COLO829 (cell line): ENCODE data around the gene DSE.

Experiments used
- DNase-seq: peaks from one replicate; pipeline ENCODE4 v3.0.0; 2012; ENCODE audit warnings: low spot score

Gene DSE

DNA sequence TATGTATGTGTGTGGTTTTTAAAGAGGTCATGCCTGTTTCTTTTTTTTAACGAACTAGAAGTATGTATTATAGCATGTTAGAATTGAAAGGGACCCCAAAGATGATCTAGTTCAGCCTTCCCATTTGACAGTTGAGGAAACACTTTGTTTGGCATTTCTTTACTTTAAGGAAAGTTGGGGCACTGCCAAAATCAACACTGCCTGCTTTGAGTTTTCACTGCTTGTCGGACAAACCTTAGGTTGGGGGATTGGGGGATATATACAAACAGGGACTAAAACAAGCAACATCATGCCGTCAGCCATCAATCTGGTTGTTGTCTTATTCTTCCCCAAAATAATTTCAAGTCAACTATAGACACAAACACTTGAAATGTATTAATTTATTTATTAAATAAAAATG lies 76.3 kb downstream of the DSE start:
- no peak for DNase-seq

DNA sequence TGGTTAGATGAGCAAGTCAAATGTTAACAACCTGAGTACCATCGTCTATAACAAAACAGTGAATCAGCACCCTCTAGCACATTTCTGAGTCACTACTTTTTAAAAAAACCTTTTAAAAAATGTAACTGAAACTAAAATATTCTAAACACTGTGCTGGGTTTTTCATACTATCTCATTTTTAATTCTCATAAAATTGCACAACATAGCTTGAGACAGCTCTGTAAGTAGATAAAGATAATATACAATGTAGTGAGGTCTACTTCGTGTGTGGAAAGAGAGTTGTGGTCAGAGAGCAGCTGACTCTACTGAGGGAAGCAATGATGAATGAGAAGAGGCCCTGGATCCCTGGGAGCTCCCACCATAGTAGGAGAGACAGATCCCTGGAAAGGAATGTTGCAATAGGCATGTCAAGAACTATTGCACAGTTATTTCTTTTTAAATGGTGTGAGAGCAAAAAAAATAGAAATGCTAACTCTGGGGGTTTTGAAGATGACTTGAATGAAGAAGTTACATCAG lies 76.8 kb downstream of the DSE start:
- no peak for DNase-seq

DNA sequence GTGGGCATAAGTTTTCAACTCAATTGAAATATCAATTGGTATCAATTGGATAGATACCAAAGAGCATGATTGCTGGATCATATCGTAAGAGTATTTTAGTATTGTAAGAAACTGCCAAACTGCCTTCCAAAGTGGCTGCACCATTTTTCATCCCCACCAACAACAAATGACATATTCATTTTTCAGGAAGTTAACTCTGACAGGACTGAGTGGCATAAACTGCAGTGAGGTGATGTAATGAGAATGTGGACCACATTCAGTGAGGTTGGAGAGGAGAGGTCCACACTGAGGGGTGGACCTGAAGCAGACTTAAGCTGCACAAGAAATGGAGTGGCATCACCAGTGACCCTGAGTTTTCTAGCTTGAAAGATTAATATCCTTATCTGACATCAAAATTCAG lies 78.8 kb downstream of the DSE start:
- no peak for DNase-seq

DNA sequence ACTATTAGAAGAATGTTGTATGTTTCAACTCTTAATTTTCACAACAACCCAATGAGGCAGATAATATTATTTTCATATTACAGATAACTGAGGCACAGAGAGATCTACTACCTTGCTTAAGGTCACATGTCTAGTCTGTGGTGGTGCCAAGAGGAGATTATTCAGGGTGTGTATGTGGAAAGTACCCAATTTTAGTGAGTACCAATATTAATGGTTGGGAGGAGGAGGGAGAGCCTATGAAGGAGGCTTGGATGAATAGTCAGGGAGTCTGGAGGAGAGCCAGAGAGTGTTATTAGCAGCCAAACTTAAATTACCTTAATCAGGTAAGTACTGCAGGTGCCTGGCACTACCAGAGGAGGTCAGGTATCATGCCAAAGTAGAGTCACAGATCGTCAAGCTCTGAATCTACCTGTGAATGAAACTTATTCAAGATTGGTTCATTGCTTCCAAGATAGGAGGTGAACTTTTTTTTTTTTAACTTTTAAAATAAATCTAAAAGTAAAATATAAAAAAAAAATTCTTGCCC lies 79.5 kb downstream of the DSE start:
- no peak for DNase-seq

DNA sequence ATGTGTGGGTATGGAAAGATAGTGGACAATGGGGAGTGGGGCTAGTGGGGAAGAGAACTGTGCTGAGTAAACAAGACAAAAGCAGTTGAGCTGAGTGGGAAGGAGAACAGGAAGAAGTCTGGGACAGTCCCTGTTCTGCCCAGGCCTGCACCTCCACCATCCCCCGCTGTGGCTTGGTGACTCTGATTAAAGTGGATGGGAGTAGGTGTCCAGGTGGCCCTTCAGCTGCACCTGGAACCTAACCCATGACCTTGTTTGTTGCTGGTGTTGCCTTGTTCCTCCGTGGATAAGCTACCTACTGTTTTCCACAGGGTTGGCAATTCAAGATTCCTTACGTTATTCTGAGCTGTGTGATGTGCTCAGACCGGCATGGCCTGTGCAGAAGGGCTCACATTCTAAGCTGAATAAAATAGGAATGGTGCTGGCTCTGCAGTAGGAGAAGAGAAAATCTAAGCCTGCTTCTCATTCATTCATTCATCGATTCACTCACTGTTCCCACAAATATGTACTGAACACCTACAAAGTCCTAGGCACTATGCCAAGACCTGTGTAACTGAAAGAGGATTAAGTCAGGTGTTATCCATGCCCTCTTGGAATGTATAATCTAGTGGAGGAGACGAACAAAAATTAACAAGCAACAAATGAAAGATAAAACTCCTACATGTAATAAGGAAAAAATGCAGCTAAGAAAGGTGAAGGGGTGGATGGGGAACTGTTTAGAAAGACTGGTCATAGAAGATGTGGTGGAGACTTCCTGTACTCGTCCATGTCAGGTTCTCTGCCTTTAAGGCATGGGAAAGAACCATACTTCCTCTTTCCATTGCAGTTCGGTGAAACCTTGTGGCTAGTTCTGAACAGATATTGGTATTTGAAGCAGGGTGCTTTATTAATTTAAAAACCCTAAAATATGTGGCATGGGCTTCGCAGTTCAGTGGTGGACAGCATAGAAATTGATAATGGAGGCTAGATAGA lies 80.3 kb downstream of the DSE start:
- DNase-seq: no peak

DNA sequence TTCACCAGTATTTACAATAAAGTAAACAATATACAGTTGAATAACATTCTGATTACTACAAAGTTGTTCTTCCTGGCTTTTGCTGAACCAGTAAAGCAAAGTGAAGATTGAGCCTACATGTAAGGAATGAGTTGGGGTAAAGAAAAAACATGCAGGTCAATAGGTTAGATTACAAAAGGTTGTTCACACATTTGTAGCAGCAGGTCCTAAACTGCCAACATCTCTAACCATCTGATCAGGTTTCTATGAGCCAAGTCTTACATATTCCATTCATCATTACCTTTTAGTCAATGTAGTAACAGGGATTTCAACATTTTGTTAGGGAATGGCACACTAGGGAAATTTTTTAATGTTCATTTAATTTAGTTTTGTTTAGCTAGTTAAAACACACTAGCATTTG lies 81.2 kb downstream of the DSE start:
- DNase-seq: no peak

DNA sequence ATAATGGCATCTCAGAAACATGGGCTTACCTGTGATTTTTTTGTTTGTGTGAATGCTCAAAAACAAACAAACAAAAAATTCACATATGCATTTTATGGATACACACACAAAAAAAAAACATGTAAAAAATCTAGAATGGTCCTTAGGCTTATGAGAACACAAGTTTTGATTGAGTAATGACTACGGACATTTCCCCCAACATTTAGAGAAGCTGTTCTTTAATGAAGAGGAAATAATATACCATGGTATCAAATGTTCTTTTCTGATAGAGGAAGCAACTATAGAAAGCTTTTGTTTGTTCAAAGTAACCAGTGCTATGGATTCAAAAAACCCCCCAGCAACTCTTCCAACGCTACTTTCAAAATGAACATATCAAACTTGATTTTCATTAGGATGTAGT lies 81.8 kb downstream of the DSE start:
- no peak for DNase-seq

DNA sequence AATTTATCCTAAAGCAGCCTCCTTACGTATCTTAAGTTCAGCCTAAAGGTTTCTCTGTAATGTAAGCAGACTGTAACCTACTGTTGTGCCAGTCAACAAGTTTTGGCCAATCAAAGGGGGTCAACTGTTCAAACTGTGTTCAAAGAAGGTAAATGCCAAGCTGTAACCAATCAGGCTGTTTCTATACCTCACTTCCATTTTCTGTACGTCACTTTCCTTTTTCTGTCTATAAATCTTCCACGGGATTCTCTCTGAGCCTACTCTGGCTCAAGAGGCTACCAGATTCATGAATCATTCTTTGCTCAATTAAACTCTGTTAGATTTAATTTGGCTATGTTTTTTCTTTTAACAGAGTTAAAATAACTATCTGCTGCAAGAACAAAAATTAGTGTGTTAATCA lies 85.4 kb downstream of the DSE start:
- DNase-seq: no peak

DNA sequence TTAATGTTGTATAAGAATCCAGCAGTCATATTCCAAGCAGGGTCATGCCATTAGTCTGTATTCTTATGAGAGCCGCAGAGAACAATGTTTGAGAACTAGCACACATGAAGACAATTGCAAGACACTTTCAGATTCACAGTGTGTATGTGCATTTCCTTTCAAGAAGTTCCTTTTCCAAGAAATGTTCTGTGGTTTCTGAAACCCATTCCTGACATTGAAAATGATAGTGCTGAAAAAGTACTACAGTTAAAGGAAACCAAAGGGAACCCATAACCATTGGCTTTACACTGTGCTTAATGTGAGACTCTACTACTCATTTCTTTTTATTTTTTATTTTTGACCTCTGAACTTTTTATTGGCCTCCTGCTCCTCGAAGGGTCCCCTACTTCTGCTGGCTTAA lies 86.2 kb downstream of the DSE start:
- no peak for DNase-seq

DNA sequence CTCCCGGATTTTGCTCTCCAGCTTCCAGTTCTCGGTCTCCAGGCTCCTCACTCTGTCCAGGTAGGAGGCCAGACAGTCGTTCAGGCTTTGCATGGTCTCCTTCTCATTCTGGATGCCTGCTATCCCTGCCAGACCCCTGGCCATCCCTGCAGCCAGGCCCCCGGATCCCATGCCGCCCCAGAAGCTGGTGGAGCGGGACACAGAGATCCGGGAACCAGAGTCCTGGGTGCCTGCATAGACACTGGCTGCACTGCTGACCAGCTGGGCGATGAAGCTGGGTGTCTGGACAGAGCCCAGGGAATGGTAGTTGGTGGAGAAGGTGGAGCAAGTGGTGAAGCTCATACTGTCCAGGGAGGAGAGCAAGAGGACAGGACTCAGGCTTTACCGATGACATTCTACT lies 87.5 kb downstream of the DSE start:
- no peak for DNase-seq

DNA sequence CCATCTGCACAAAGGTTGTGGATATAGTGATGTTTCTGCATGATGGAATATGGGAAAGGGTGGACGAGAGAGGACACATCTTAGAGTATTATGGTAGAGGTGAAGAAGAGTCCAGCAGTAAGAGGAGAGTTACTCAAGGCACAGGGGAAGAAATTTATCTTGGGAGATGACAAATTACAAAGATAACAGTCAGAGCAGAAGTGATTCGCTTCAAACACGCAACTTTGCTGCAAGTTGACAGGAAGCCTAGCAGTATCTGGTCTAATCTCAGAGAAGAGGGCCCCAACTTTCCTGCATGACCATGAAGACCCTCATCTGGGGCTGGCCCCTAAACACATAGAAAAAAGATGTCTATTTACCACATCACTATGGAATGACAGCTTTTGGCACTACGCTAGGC lies 89.2 kb downstream of the DSE start:
- DNase-seq: no peak

DNA sequence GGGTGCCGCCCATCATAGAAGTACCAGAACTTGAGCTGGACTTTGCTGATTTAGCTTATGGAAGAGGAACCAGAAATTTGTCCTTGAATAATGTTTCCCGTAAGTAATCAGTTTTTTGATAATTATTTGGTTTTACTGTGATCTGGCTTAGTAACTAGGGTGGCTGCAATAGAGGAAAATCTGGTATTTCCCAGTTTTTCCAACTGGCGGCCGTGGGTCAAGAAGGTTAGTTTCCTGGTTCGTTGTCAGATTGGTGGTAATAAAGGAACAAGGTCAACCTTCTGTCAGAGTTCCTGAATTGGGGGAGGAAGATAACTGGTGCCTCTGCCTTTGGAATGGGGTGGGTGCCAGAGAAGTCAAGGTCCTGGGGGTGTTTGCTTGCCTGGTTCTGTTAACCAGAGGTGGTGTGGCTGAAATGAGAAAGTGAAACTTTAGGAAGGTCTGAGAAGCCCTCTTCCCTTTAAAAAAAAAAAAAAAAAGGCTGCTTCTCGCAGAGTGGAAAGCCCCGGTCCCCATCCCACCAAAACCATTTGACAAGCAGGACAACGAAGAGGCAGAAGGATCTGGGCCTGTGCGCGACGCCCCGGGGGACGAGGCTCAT lies 90.7 kb downstream of the DSE start, which contains the start of gene CALHM6:
Gene CALHM6 (plus strand): TSS at position 45 of the 601 bp plus-strand sequence. CDS start 555 bp downstream, at position 600.
- DNase-seq: no peak

DNA sequence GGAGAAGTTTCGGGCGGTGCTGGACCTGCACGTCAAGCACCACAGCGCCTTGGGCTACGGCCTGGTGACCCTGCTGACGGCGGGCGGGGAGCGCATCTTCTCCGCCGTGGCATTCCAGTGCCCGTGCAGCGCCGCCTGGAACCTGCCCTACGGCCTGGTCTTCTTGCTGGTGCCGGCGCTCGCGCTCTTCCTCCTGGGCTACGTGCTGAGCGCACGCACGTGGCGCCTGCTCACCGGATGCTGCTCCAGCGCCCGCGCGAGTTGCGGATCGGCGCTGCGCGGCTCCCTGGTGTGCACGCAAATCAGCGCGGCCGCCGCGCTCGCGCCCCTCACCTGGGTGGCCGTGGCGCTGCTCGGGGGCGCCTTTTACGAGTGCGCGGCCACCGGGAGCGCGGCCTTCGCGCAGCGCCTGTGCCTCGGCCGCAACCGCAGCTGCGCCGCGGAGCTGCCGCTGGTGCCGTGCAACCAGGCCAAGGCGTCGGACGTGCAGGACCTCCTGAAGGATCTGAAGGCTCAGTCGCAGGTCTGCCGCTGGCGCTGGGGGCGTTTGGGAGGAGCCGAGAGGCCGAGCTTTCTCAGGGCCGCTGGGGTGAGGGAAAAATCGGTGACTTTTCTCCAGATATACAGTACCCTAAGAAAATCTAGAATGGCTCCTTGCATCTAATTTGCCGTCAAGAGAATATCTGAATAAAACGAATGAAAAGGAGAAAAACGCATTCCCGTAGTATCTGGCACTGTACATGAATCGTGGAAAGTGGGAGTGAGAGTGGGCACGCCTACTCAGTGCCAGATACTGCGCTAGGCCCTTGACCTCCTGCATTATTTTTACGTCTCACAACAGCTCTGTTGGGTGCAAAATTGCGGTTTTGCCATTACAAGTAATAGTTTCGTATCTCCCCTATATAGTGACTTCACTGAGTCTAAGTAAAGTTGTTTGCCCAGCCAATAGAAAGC lies 91.5 kb downstream of the DSE start:
- DNase-seq: no peak

DNA sequence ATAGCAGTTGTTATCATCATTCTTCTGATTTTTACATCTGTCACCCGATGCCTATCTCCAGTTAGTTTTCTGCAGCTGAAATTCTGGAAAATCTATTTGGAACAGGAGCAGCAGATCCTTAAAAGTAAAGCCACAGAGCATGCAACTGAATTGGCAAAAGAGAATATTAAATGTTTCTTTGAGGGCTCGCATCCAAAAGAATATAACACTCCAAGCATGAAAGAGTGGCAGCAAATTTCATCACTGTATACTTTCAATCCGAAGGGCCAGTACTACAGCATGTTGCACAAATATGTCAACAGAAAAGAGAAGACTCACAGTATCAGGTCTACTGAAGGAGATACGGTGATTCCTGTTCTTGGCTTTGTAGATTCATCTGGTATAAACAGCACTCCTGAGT lies 92.6 kb downstream of the DSE start:
- DNase-seq: no peak

DNA sequence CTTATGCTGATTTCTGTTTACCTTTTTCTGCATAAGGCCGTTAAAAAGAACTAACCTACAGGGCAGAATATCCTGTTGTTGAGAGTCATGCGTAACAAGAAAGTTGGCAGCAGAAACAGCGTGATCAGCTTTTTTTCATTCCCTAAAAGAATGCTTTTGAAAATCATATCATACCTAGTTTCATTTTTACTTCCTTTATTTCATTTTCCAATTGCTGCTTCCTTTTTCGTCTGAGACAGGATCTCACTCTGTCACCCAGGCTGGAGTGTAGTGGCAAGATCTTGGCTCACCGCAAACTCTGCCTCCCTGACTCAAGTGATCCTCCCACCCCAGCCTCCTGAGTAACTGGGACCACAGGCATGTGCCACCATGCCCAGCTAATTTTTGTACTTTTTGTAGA lies 94.5 kb downstream of the DSE start:
- no peak for DNase-seq

DNA sequence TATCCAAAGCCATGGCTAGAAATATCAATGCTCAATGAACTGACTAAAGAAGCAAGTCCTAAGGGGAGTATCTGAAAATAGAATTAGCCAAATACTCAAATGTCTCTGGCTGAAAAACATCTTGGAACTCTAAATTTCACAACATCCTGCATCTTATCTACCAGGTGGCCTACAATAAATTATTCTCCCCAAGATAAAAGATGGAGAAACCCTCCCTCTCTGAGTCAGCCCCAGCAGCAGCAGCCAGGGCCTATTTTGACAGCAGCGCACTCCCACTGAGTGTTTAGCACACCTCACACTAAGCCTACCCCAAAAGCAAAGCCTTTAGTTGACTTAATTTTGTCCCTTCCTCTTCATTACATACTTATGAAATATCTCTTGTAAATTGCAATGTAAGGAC lies 96.3 kb downstream of the DSE start:
- no peak for DNase-seq

DNA sequence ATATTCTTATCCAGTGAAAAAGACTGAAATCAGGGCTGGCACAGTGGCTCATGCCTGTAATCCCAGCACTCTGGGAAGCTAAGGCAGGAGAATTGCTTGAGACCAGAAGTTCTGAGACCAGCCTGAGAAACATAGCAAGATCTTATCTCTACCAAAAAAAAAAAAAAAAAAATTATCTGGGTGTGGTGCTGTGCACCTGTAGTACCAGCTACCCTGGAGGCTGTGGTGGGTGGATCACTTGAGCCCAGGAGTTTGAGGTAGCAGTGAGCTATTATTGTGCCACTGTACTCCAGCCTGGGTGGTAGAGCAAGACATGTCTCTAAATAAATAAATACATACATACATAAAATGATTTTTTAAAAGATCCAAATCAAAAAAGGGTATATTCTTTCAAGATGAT lies 96.8 kb downstream of the DSE start:
- no peak for DNase-seq

DNA sequence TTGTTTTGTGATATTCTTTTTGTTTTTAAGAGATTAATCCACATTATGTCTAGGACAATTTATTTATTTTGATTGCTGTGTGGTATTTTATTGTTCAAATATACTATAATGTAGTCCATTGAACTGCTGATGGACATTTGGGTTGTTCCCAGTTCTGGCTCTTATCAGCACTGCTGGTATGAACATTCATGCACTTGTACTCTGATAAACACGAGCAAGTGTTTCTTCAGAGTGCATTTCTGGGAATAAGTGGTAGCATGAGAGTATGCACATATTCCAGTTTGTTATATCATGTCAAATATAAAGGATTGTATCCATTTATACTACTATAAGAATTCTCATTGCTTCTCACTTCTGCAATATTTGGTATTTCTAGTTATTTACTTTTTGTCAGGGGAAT lies 97.5 kb downstream of the DSE start:
- no peak for DNase-seq

DNA sequence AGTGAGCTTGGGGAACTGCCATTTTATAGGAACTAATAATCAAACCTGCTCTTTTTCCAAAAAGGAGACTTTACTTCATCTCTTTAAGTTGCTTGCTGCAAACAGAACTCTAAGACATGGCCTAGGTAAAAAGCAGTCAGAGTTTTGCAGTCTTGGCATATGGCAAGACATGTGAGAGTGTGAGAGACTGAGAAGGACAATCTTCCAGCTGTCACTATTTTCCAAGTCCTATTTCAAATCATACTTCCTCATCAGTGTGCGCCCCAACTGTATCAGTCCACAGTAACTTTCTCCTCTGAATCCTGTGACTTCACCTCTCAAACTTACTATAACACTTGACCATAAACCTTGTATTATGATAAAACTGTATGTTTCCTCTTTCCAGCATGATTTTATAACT lies 100.8 kb downstream of the DSE start:
- no peak for DNase-seq

DNA sequence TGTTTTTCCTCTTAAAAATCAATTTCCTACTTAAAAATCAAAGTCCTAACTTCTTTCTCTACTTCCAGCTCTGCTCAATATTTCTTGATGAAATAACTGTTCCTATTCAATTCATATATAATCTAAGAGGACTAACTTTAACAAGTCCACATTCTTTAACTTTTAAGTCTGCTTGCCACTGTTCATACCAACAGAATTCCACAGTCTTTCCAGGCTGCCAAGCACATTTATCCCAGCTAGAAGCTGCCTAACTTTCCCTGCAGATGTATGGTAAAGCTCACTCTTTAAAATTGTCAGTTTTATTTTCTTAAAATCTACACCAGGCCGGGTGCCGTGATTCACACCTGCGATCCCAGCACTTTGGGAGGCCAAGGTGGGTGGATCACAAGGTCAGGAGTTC lies 102.0 kb downstream of the DSE start:
- DNase-seq: no peak

DNA sequence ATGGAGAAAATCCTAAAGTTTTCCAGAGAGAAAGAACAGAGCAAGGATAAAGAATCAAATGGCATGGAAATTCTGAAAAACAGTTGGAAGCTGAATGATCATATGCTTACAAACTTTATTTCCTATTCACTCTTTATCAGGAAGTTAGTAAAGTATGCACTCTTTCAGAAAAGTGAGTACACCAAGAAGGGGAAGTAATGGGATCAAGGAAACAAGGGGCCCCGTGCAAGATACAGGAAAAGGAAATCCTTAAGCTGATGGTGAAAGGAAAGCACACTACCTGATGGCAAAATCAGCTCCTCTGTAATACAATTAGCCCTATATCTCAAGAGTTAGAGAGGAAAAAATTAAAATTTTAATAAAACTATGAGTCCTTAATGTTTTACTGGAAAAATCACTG lies 104.4 kb downstream of the DSE start:
- no peak for DNase-seq
